OCI-LY7 (cell line): Measurements from ENCODE around the gene COL25A1.

Source experiments
- EZH2phosphoT487 ChIP-seq: fragments of 200-600 bp; sonication (generic); IDR thresholded peaks from 2 replicates; pipeline ENCODE4 v1.6.1; 2018; ENCODE audit warnings: low read depth, borderline replicate concordance, mild to moderate bottlenecking, mixed run types, antibody characterized with exemption, low read length, moderate library complexity, mixed read lengths
- TF ChIP-seq, protein P1 (sequence below): fragments of 200-600 bp; sonication (generic); conservative IDR thresholded peaks from 2 replicates; pipeline ENCODE4 v1.5.1; 2014; ENCODE audit warnings: mild to moderate bottlenecking, antibody characterized with exemption, low read length, moderate library complexity, mixed read lengths

DNA sequence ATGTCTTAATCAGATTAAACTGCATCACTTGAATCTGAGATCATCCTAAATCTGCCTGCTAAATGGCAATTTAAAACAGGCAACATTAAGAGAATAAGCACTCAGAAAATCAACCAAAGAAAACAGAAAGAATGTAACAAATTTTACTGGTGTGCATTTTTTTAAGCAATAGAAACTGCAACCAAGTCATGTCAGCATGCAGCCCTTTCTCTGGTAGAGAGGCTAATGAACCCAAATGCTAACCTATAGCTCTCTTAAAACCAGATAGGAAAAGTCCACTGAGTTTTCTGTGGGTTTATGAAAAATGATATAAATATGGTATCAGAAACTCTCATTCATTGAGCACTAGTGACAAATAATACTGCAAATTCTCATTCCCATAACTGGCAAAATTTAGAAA, 35.6 kb downstream of the COL25A1 start:
- TF ChIP-seq, protein P1, sequence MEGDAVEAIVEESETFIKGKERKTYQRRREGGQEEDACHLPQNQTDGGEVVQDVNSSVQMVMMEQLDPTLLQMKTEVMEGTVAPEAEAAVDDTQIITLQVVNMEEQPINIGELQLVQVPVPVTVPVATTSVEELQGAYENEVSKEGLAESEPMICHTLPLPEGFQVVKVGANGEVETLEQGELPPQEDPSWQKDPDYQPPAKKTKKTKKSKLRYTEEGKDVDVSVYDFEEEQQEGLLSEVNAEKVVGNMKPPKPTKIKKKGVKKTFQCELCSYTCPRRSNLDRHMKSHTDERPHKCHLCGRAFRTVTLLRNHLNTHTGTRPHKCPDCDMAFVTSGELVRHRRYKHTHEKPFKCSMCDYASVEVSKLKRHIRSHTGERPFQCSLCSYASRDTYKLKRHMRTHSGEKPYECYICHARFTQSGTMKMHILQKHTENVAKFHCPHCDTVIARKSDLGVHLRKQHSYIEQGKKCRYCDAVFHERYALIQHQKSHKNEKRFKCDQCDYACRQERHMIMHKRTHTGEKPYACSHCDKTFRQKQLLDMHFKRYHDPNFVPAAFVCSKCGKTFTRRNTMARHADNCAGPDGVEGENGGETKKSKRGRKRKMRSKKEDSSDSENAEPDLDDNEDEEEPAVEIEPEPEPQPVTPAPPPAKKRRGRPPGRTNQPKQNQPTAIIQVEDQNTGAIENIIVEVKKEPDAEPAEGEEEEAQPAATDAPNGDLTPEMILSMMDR: no peak
- no peak for TF ChIP-seq EZH2phosphoT487
